ENCODE measurements around the gene ANKRD45.
"Not testable (repeated sequence)": the region's sequence is repeated elsewhere in the genome, so short reads cannot be mapped to it uniquely, and the experiment has no call there.

Gene ANKRD45

DNA sequence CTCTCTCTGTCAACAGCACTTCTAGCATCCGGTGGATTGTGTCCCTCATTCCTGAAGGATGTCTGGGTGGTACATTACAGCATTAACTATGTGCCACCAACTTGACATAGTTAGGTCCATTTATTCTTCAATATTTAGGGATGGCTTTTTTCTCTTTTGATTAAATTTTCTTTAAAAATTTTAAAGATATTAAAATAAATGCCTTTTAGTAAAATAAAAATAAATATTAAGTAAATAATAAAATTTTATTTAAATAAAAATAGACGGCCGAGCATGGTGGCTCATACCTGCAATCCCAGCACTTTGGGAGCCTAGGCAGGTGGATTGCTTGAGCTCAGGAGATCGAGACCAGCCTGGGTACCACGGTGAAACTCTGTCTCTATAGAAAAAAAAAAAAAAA, 35.5 kb upstream of the ANKRD45 start:
- no peak for DNase-seq
- Histone ChIP-seq H3K27me3 (replicated peaks in 2 of 5; ENCODE audit: control insufficient read depth in 4 of 5, insufficient read depth in 5 of 5, low read length in 4 of 5) (peaks cover 0 to 19% (median 2%) of the 10 kb centered on the region in 5 experiments), H3K4me3 (ENCODE audit: control insufficient read depth in 1 of 7, extremely low read depth in 1 of 7, insufficient read depth in 4 of 7, low read depth in 2 of 7, low read length in 6 of 7) (no peak overlapping the region), H3K4me1 (ENCODE audit: control extremely low read depth in 1 of 4, control insufficient read depth in 4 of 4, insufficient read depth in 4 of 4, low read length in 3 of 4) (no peaks in the 10 kb centered on the region), H3K27ac (ENCODE audit: insufficient read depth in 1 of 2, low read depth in 1 of 2, low read length in 2 of 2, poor library complexity in 1 of 2, severe bottlenecking in 2 of 2) (no peak overlapping the region), H3K9me3 (ENCODE audit: control extremely low read depth in 1 of 5, control insufficient read depth in 4 of 5, insufficient read depth in 2 of 5, low read depth in 1 of 5, low read length in 4 of 5) (no peaks in the 10 kb centered on the region), H3K36me3 (ENCODE audit: control insufficient read depth in 4 of 4, insufficient read depth in 4 of 4, low read length in 3 of 4) (no peaks in the 10 kb centered on the region)
- WGBS (ENCODE audit: insufficient coverage): 81% methylated on average over 2 of the region's 5 CpGs
- CTCF ChIA-PET: no interaction called here
- POLR2A ChIA-PET: no interaction called here

GRCh38 chr1:173702736-173703135, 33.1 kb upstream of the ANKRD45 start:
- no peak overlapping the region for H3K4me3 ChIP-seq (ENCODE audit: control insufficient read depth in 1 of 7, extremely low read depth in 1 of 7, insufficient read depth in 4 of 7, low read depth in 2 of 7, low read length in 6 of 7)
- H3K27ac ChIP-seq (ENCODE audit: insufficient read depth in 1 of 2, low read depth in 1 of 2, low read length in 2 of 2, poor library complexity in 1 of 2, severe bottlenecking in 2 of 2): no peak overlapping the region
- H3K9me3 ChIP-seq (ENCODE audit: control extremely low read depth in 1 of 5, control insufficient read depth in 4 of 5, insufficient read depth in 2 of 5, low read depth in 1 of 5, low read length in 4 of 5): no peaks in the 10 kb centered on the region
- ChIA-PET POLR2A (no interaction called here), CTCF (interaction anchor here (0.6 to 0.9 kb wide), 2 partner anchors 9 to 915 kb away, joined by 3 read pairs; no protein-coding TSS in a partner anchor)
- H3K27me3 ChIP-seq (replicated peaks in 2 of 5; ENCODE audit: control insufficient read depth in 4 of 5, insufficient read depth in 5 of 5, low read length in 4 of 5): no peaks in the 10 kb centered on the region
- no CpG with 5 or more reads among the region's 1 CpG for WGBS (ENCODE audit: insufficient coverage)
- H3K4me1 ChIP-seq (ENCODE audit: control extremely low read depth in 1 of 4, control insufficient read depth in 4 of 4, insufficient read depth in 4 of 4, low read length in 3 of 4): no peaks in the 10 kb centered on the region
- H3K36me3 ChIP-seq (ENCODE audit: control insufficient read depth in 4 of 4, insufficient read depth in 4 of 4, low read length in 3 of 4): no peaks in the 10 kb centered on the region
- DNase-seq: no peak

DNA sequence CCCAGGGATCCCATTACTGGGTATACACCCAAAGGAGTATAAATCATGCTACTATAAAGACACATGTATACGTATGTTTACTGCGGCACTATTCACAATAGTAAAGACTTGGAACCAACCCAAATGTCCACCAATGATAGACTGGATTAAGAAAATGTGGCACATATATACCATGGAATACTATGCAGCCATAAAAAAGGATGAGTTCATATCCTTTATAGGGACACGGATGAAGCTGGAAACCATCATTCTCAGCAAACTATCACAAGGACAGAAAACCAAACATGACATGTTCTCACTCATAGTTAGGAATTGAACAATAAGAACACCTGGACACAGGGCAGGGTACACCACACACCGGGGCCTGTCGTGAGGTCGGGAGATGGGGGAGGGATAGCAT, 31.6 kb upstream of the ANKRD45 start:
- DNase-seq; CTCF ChIA-PET; H3K4me1 ChIP-seq (ENCODE audit: control extremely low read depth in 1 of 4, control insufficient read depth in 4 of 4, insufficient read depth in 4 of 4, low read length in 3 of 4); H3K9me3 ChIP-seq (ENCODE audit: control extremely low read depth in 1 of 5, control insufficient read depth in 4 of 5, insufficient read depth in 2 of 5, low read depth in 1 of 5, low read length in 4 of 5); H3K4me3 ChIP-seq (ENCODE audit: control insufficient read depth in 1 of 7, extremely low read depth in 1 of 7, insufficient read depth in 4 of 7, low read depth in 2 of 7, low read length in 6 of 7); H3K27ac ChIP-seq (ENCODE audit: insufficient read depth in 1 of 2, low read depth in 1 of 2, low read length in 2 of 2, poor library complexity in 1 of 2, severe bottlenecking in 2 of 2); H3K36me3 ChIP-seq (ENCODE audit: control insufficient read depth in 4 of 4, insufficient read depth in 4 of 4, low read length in 3 of 4); POLR2A ChIA-PET; H3K27me3 ChIP-seq (replicated peaks in 2 of 5; ENCODE audit: control insufficient read depth in 4 of 5, insufficient read depth in 5 of 5, low read length in 4 of 5): not testable (repeated sequence)
- 95% methylated on average over 3 of the region's 6 CpGs for WGBS (ENCODE audit: insufficient coverage)

- no peaks in the 10 kb centered on the region for H3K36me3 ChIP-seq (ENCODE audit: control insufficient read depth in 4 of 4, insufficient read depth in 4 of 4, low read length in 3 of 4)
- H3K27me3 ChIP-seq (replicated peaks in 2 of 5; ENCODE audit: control insufficient read depth in 4 of 5, insufficient read depth in 5 of 5, low read length in 4 of 5): no peaks in the 10 kb centered on the region
- DNase-seq: no peak
- peaks cover 0 to 3% (median 0%) of the 10 kb centered on the region in 5 experiments for H3K9me3 ChIP-seq (ENCODE audit: control extremely low read depth in 1 of 5, control insufficient read depth in 4 of 5, insufficient read depth in 2 of 5, low read depth in 1 of 5, low read length in 4 of 5)
- no peak overlapping the region for H3K4me3 ChIP-seq (ENCODE audit: control insufficient read depth in 1 of 7, extremely low read depth in 1 of 7, insufficient read depth in 4 of 7, low read depth in 2 of 7, low read length in 6 of 7)
- H3K4me1 ChIP-seq (ENCODE audit: control extremely low read depth in 1 of 4, control insufficient read depth in 4 of 4, insufficient read depth in 4 of 4, low read length in 3 of 4): peaks cover 0 to 4% (median 0%) of the 10 kb centered on the region in 4 experiments
- ChIA-PET CTCF (interaction anchor here (1.1 kb wide), 1 partner anchor 10 kb away, joined by 3 read pairs; no protein-coding TSS in a partner anchor), POLR2A (no interaction called here)
- no peak overlapping the region for H3K27ac ChIP-seq (ENCODE audit: insufficient read depth in 1 of 2, low read depth in 1 of 2, low read length in 2 of 2, poor library complexity in 1 of 2, severe bottlenecking in 2 of 2)
Measured at GRCh38 chr1:173693238-173693637, 23.6 kb upstream of the ANKRD45 start.

DNA sequence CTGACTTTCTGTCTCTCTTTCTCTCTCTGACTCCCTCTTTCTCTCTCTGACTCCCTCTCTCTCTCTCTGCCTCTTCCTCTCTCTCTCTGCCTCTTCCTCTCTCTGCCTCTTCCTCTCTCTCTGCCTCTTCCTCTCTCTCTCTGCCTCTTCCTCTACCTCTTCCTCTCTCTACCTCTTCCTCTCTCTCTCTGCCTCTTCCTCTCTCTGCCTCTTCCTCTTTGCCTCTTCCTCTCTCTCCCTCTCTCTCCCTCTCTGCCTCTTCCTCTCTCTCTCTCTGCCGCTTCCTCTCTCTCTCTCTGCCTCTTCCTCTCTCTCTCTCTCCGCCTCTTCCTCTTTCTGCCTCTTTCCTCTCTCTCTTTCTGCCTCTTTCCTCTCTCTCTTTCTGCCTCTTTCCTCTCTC, 18.6 kb upstream of the ANKRD45 start:
- WGBS (ENCODE audit: insufficient coverage): 100% methylated on average over 1 of the region's 2 CpGs
- Histone ChIP-seq H3K27me3 (replicated peaks in 2 of 5; ENCODE audit: control insufficient read depth in 4 of 5, insufficient read depth in 5 of 5, low read length in 4 of 5) (no peaks in the 10 kb centered on the region), H3K4me1 (ENCODE audit: control extremely low read depth in 1 of 4, control insufficient read depth in 4 of 4, insufficient read depth in 4 of 4, low read length in 3 of 4) (peaks cover 0 to 13% (median 0%) of the 10 kb centered on the region in 4 experiments), H3K4me3 (ENCODE audit: control insufficient read depth in 1 of 7, extremely low read depth in 1 of 7, insufficient read depth in 4 of 7, low read depth in 2 of 7, low read length in 6 of 7) (no peak overlapping the region), H3K9me3 (ENCODE audit: control extremely low read depth in 1 of 5, control insufficient read depth in 4 of 5, insufficient read depth in 2 of 5, low read depth in 1 of 5, low read length in 4 of 5) (no peaks in the 10 kb centered on the region), H3K27ac (ENCODE audit: insufficient read depth in 1 of 2, low read depth in 1 of 2, low read length in 2 of 2, poor library complexity in 1 of 2, severe bottlenecking in 2 of 2) (no peak overlapping the region), H3K36me3 (ENCODE audit: control insufficient read depth in 4 of 4, insufficient read depth in 4 of 4, low read length in 3 of 4) (no peaks in the 10 kb centered on the region)
- ChIA-PET CTCF (no interaction called here), POLR2A (no interaction called here)
- DNase-seq: no peak

- H3K36me3 ChIP-seq (ENCODE audit: control insufficient read depth in 4 of 4, insufficient read depth in 4 of 4, low read length in 3 of 4); H3K27me3 ChIP-seq (replicated peaks in 2 of 5; ENCODE audit: control insufficient read depth in 4 of 5, insufficient read depth in 5 of 5, low read length in 4 of 5); CTCF ChIA-PET; H3K4me3 ChIP-seq (ENCODE audit: control insufficient read depth in 1 of 7, extremely low read depth in 1 of 7, insufficient read depth in 4 of 7, low read depth in 2 of 7, low read length in 6 of 7); H3K27ac ChIP-seq (ENCODE audit: insufficient read depth in 1 of 2, low read depth in 1 of 2, low read length in 2 of 2, poor library complexity in 1 of 2, severe bottlenecking in 2 of 2); POLR2A ChIA-PET; H3K9me3 ChIP-seq (ENCODE audit: control extremely low read depth in 1 of 5, control insufficient read depth in 4 of 5, insufficient read depth in 2 of 5, low read depth in 1 of 5, low read length in 4 of 5); DNase-seq: not testable (repeated sequence)
- peaks cover 0 to 13% (median 0%) of the 10 kb centered on the region in 4 experiments for H3K4me1 ChIP-seq (ENCODE audit: control extremely low read depth in 1 of 4, control insufficient read depth in 4 of 4, insufficient read depth in 4 of 4, low read length in 3 of 4)
- 100% methylated on average over 2 of the region's 3 CpGs for WGBS (ENCODE audit: insufficient coverage)
Measured at GRCh38 chr1:173685121-173685520, 15.5 kb upstream of the ANKRD45 start.

DNA sequence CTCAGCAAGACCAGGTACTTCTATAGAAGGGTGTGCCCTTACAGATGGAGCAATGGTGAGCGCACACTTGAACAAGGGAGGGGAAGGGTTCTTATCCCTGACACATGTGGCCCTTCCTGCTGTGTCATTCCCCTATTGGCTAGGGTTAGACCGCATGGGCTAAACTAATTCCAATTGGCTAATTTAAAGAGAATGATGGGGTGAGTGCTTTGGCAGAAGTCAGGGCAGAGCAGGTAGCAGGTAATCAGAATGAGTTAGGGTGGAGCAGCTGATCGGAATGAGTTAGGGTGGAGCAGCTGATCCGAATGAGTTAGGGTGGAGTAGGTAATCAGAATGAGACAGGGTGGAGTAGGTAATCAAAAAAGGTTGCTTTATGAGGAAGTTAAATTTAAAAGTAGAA, 14.2 kb upstream of the ANKRD45 start:
- DNase-seq; H3K27me3 ChIP-seq (replicated peaks in 2 of 5; ENCODE audit: control insufficient read depth in 4 of 5, insufficient read depth in 5 of 5, low read length in 4 of 5); H3K27ac ChIP-seq (ENCODE audit: insufficient read depth in 1 of 2, low read depth in 1 of 2, low read length in 2 of 2, poor library complexity in 1 of 2, severe bottlenecking in 2 of 2); H3K4me3 ChIP-seq (ENCODE audit: control insufficient read depth in 1 of 7, extremely low read depth in 1 of 7, insufficient read depth in 4 of 7, low read depth in 2 of 7, low read length in 6 of 7); H3K36me3 ChIP-seq (ENCODE audit: control insufficient read depth in 4 of 4, insufficient read depth in 4 of 4, low read length in 3 of 4); H3K9me3 ChIP-seq (ENCODE audit: control extremely low read depth in 1 of 5, control insufficient read depth in 4 of 5, insufficient read depth in 2 of 5, low read depth in 1 of 5, low read length in 4 of 5); POLR2A ChIA-PET: not testable (repeated sequence)
- 83% methylated on average over 1 of the region's 4 CpGs for WGBS (ENCODE audit: insufficient coverage)
- CTCF ChIA-PET: interaction anchor here (1.1 kb wide), 1 partner anchor 11 kb away, joined by 3 read pairs; no protein-coding TSS in a partner anchor
- peaks cover 0 to 12% (median 0%) of the 10 kb centered on the region in 4 experiments for H3K4me1 ChIP-seq (ENCODE audit: control extremely low read depth in 1 of 4, control insufficient read depth in 4 of 4, insufficient read depth in 4 of 4, low read length in 3 of 4)

Measured in common myeloid progenitor, CD34-positive (primary cell).